ENCODE data around the gene CREB3L2. TPM values are rescaled to one million over a fixed set of nuclear protein-coding genes. Genes with fewer than 3 reads are reported as not detected.

The CREB3L2 gene
- total and polyA plus RNA-seq, 10 of the 15 experiments (the other 5 are each of a cell fraction or from before 2014, with no cell fraction given): 6.4 to 67.1 (median 26.2) TPM

GRCh38 chr7:137937202-137937560, 64.7 kb downstream of the CREB3L2 start (continued):
- TF ChIP-seq ZBTB33 (IDR thresholded peaks at IDR 0.05): no peak

- no peak overlapping the region; the same call in 1 of the 2 replicates for H3K4me3 ChIP-seq
- no peaks in the 10 kb centered on the region; the same call in 2 of the 3 replicates for H3K9me3 ChIP-seq (replicated peaks; ENCODE audit: control insufficient read depth, insufficient read depth, low read length)
- ChIA-PET SMC1A (ENCODE audit: uncharacterized antibody, unreplicated experiment) (interaction anchor here (0.6 to 5.2 kb wide), 13 partner anchors 11 to 280 kb away, joined by 3 to 57 read pairs (median 4); partner anchors contain the start of gene CREB3L2), RAD21 (ENCODE audit: unreplicated experiment) (interaction anchor here (0.6 to 1.5 kb wide), 10 partner anchors 13 to 280 kb away, joined by 3 to 4 read pairs (median 3); no protein-coding TSS in a partner anchor), POLR2A (interaction anchor here (0.7 to 1.7 kb wide), 8 partner anchors 12 to 65 kb away, joined by 3 to 5 read pairs (median 3); partner anchors contain the start of gene CREB3L2), CTCF (interaction anchor here (0.6 to 12.4 kb wide), 6 partner anchors 11 to 67 kb away, joined by 3 to 132 read pairs (median 3); partner anchors contain the start of gene CREB3L2)
- WGBS (ENCODE audit: insufficient coverage, insufficient replicate concordance, low lambda C conversion rate, missing lambda C conversion rate): 84% methylated on average over 9 of the region's 9 CpGs
- no peak overlapping the region for H2AFZ ChIP-seq (ENCODE audit: control insufficient read depth, low read depth, low read length)
- in situ Hi-C loops (cut with MboI): no loop called here
- intact Hi-C loops (cut with micrococcal nuclease; ENCODE audit: unreplicated experiment): loop anchor here (5.0 kb wide), 1 partner anchor 51 kb away; no protein-coding TSS in a partner anchor
- H3K4me2 ChIP-seq (ENCODE audit: control insufficient read depth, insufficient read depth): peak overlapping the region; percentile 95
- H3K4me1 ChIP-seq (ENCODE audit: control insufficient read depth, insufficient read depth, low read length): peaks cover 35% of the 10 kb centered on the region
- H4K20me1 ChIP-seq (ENCODE audit: control insufficient read depth, insufficient read depth): no peaks in the 10 kb centered on the region
- BruUV-seq (replicated peaks): no TSS peak
- peaks cover 88% of the 10 kb centered on the region for H3K79me2 ChIP-seq (ENCODE audit: control insufficient read depth, insufficient read depth, low read length)
- no peak for DNase-seq (ENCODE audit: low read depth, low spot score)
- no peak overlapping the region; the same call in 1 of the 2 replicates for H3K9ac ChIP-seq (ENCODE audit: control insufficient read depth, insufficient read depth, low read length)
- no peaks in the 10 kb centered on the region for H3K27me3 ChIP-seq (replicated peaks in 1 of 2; ENCODE audit: control insufficient read depth in 2 of 2, insufficient read depth in 2 of 2, low read length in 1 of 2)
- peak overlapping the region; percentile 92; the same call in 1 of the 2 replicates for H3K27ac ChIP-seq (ENCODE audit: control insufficient read depth, insufficient read depth)
- H3K36me3 ChIP-seq (ENCODE audit: control insufficient read depth in 2 of 2, insufficient read depth in 2 of 2, low read length in 1 of 2): peaks cover 2 to 3% of the 10 kb centered on the region in 2 experiments; a peak in 1 of 4 replicates
- FAIRE-seq: no peak
- no peak for ATAC-seq
- no peak for TF ChIP-seq SKIL (IDR thresholded peaks at IDR 0.05; ENCODE audit: low read depth, poor library complexity, severe bottlenecking)
- no peak for TF ChIP-seq RELA (IDR thresholded peaks at IDR 0.05; ENCODE audit: borderline replicate concordance, partially characterized antibody)
- TF ChIP-seq ZBTB33 (IDR thresholded peaks at IDR 0.05): no peak
- TF ChIP-seq ZNF274 (IDR thresholded peaks at IDR 0.05; ENCODE audit: insufficient read depth, insufficient read length): no peak
- no peak for TF ChIP-seq REST (IDR thresholded peaks at IDR 0.05; ENCODE audit: low read depth, low read length)
- TF ChIP-seq JUND (IDR thresholded peaks at IDR 0.05; ENCODE audit: low read depth, low read length): no peak
- TF ChIP-seq SMC3 (IDR thresholded peaks at IDR 0.05; ENCODE audit: borderline replicate concordance, low read length): no peak
- TF ChIP-seq ZNF217 (IDR thresholded peaks at IDR 0.05): no peak
- no peak for TF ChIP-seq SP1 (IDR thresholded peaks at IDR 0.05; ENCODE audit: low read depth, low read length)
- TF ChIP-seq STAT1 (conservative IDR thresholded peaks at IDR 0.05): no peak
- no peak for TF ChIP-seq MTA2 (IDR thresholded peaks at IDR 0.05; ENCODE audit: low read depth)
These were observed 65.2 kb downstream of the CREB3L2 start for GRCh38 chr7:137936509-137937201.

Measured in GM12878 (cell line).